ENCODE data around the gene TMEM239. TPM values are rescaled to one million over a fixed set of nuclear protein-coding genes. Genes with fewer than 3 reads are reported as not detected.

The TMEM239 gene
- total RNA-seq, 2 experiments from 2014 or later: not detected

GRCh38 chr20:2845607-2846006 is 29.4 kb downstream of the TMEM239 start:
- Mint-ChIP-seq H3K36me3 (ENCODE audit: low read depth) (peaks cover 3% of the 10 kb centered on the region), H3K27me3 (no peaks in the 10 kb centered on the region), H3K9me3 (no peaks in the 10 kb centered on the region), H3K4me1 (ENCODE audit: low read depth) (peaks cover 41% of the 10 kb centered on the region), H3K27ac (no peak overlapping the region), H3K4me3 (no peak overlapping the region)
- H3K4me3 ChIP-seq (ENCODE audit: low read length): no peak overlapping the region
- DNase-seq (no peak), ATAC-seq (ENCODE audit: poor library complexity) (no peak)
- H3K36me3 ChIP-seq (ENCODE audit: insufficient read depth, low read length): peaks cover 3% of the 10 kb centered on the region
- POLR2A ChIA-PET: no interaction called here
- no peaks in the 10 kb centered on the region for H3K9me3 ChIP-seq (ENCODE audit: control insufficient read depth in 1 of 2, insufficient read depth in 1 of 2, low read length in 2 of 2)
- CTCF ChIA-PET: no interaction called here
- intact Hi-C loops (cut with DNase I, micrococcal nuclease): no loop called here
- TF ChIP-seq CTCF (IDR thresholded peaks at IDR 0.05): no peak
- peaks cover 13% of the 10 kb centered on the region for H3K4me1 ChIP-seq (ENCODE audit: insufficient read depth, low read length)
- no peak overlapping the region for H3K27ac ChIP-seq (ENCODE audit: low read depth in 1 of 2, low read length in 2 of 2)
- H3K27me3 ChIP-seq (ENCODE audit: control insufficient read depth in 1 of 2, insufficient read depth in 2 of 2, low read length in 2 of 2): no peaks in the 10 kb centered on the region

GRCh38 chr20:2846698-2847097 is 30.5 kb downstream of the TMEM239 start:
- H3K4me3 ChIP-seq (ENCODE audit: low read length): no peak overlapping the region
- no peak for TF ChIP-seq CTCF (IDR thresholded peaks at IDR 0.05)
- no peaks in the 10 kb centered on the region for H3K27me3 Mint-ChIP-seq
- no peaks in the 10 kb centered on the region for H3K9me3 Mint-ChIP-seq
- intact Hi-C loops (cut with DNase I, micrococcal nuclease): no loop called here
- no peaks in the 10 kb centered on the region for H3K27me3 ChIP-seq (ENCODE audit: control insufficient read depth in 1 of 2, insufficient read depth in 2 of 2, low read length in 2 of 2)
- peaks cover 3% of the 10 kb centered on the region for H3K36me3 ChIP-seq (ENCODE audit: insufficient read depth, low read length)
- H3K4me3 Mint-ChIP-seq: no peak overlapping the region
- H3K9me3 ChIP-seq (ENCODE audit: control insufficient read depth in 1 of 2, insufficient read depth in 1 of 2, low read length in 2 of 2): no peaks in the 10 kb centered on the region
- ChIA-PET CTCF (no interaction called here), POLR2A (no interaction called here)
- peaks cover 3% of the 10 kb centered on the region for H3K36me3 Mint-ChIP-seq (ENCODE audit: low read depth)
- ATAC-seq (ENCODE audit: poor library complexity) (no peak), DNase-seq (no peak)
- H3K4me1 ChIP-seq (ENCODE audit: insufficient read depth, low read length): peaks cover 5% of the 10 kb centered on the region
- H3K27ac ChIP-seq (ENCODE audit: low read depth in 1 of 2, low read length in 2 of 2): no peak overlapping the region
- no peak overlapping the region for H3K27ac Mint-ChIP-seq
- peaks cover 37% of the 10 kb centered on the region for H3K4me1 Mint-ChIP-seq (ENCODE audit: low read depth)

- Mint-ChIP-seq H3K9me3 (no peaks in the 10 kb centered on the region), H3K27ac (no peak overlapping the region), H3K4me1 (ENCODE audit: low read depth) (peaks cover 46% of the 10 kb centered on the region), H3K36me3 (ENCODE audit: low read depth) (peaks cover 3% of the 10 kb centered on the region), H3K4me3 (no peak overlapping the region), H3K27me3 (no peaks in the 10 kb centered on the region)
- Histone ChIP-seq H3K27ac (ENCODE audit: low read depth in 1 of 2, low read length in 2 of 2) (no peak overlapping the region), H3K4me1 (ENCODE audit: insufficient read depth, low read length) (peaks cover 11% of the 10 kb centered on the region), H3K36me3 (ENCODE audit: insufficient read depth, low read length) (peaks cover 3% of the 10 kb centered on the region), H3K4me3 (ENCODE audit: low read length) (no peak overlapping the region), H3K27me3 (ENCODE audit: control insufficient read depth in 1 of 2, insufficient read depth in 2 of 2, low read length in 2 of 2) (no peaks in the 10 kb centered on the region), H3K9me3 (ENCODE audit: control insufficient read depth in 1 of 2, insufficient read depth in 1 of 2, low read length in 2 of 2) (no peaks in the 10 kb centered on the region)
- ATAC-seq (ENCODE audit: poor library complexity) (no peak), DNase-seq (no peak)
- POLR2A ChIA-PET: no interaction called here
- intact Hi-C loops (cut with DNase I, micrococcal nuclease): no loop called here
- TF ChIP-seq CTCF (IDR thresholded peaks at IDR 0.05): no peak
- CTCF ChIA-PET: no interaction called here
These were observed 31.6 kb downstream of the TMEM239 start for GRCh38 chr20:2847802-2848201.

All from CD4-positive, alpha-beta T cell (primary cell).